ENCODE measurements around the gene EML2.

EML2 gene

DNA sequence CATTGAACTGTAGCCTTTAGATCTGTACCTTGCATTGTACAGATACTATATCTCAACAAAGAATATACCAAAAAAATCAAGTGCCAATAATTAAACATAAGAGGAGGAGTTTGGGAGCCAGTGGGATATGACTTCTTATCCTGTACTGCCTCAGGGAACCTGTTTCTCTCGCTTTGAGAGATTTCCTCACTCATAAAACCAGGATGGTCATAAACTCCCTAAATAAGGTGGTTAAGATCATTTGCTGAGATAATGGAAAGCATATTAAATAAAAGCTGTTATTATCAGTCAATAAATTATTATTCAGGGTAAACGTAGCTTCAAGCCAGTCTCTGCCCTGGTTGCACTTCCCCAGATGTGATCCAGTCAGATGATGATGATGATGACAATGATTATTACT, 71.6 kb downstream of the EML2 start:
- DNase-seq: no peak
- in situ Hi-C loops (cut with MboI; ENCODE audit: low pct_unique_long_range_greater_than_20kb, low sequenced_read_pairs): no loop called here

DNA sequence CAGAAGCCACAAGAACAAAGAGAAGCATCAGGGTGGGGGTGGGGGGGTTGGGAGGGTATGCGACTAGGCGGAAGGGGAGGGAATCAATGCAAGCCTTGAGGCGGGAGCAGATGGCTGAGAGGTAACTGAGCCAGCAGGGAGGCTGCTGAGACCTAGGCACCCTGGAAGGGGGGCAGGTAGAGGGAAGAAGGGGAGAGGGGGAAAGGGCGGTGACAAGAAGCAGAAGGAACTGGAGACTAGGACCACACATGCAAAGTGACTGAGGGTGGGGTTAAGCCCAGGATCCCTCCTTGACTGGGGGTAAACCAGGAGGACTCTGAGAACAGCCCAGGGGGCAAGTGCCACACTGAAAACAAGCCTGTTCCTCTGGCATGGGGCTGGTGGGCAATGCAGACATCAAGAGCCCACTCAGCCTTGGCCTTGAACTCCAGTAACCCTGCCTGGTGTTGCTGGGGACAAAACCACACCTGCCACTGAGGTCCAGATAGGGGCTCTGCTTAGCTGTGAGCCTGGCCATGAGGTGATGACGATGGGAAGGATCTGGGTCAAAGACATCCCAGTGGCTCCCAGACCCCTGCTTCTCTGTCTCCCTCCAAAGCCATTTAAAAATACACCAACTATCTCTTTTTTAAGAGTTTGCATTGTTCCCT, 74.9 kb downstream of the EML2 start:
- in situ Hi-C loops (cut with MboI; ENCODE audit: low pct_unique_long_range_greater_than_20kb, low sequenced_read_pairs): no loop called here
- DNase-seq: no peak

DNA sequence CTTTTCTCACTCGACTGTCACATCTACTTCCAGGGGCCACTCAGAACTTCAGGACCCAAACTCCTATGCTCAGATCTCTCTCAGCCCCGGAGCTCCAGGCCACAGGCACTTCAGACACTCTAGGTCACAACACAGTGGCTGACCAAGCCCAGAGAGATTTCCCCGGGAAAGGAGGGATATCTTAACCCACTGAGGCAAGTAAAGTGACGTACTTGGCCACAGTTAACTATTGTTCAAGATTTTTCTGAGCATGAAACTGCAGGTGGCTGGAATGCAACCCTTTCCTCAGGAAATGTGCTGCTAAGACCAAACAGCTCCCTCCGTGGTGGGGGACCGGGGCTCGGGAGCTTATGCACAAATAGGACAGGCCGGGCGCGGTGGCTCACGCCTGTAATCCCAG, 78.5 kb downstream of the EML2 start:
- no peak for DNase-seq
- in situ Hi-C loops (cut with MboI; ENCODE audit: low pct_unique_long_range_greater_than_20kb, low sequenced_read_pairs): no loop called here

DNA sequence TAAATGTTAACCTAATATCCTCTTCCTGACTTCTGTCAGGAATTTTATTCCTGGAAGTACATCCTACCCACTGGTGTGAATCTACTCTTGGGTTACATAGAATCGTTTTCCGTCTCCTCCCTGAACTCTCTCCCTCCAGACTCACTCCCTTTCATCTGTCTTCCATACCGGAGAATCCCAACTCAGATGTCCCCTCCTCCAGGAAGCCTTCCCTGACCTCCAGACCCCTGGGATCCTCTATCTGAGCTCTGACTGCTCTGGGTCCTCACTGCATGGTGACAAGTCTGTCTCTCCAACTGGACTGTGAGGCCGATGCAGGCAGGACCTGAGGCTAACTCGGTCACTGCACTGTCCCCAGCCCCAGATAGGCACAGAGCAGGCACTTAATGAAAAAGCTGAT, 79.2 kb downstream of the EML2 start:
- DNase-seq: no peak
- in situ Hi-C loops (cut with MboI; ENCODE audit: low pct_unique_long_range_greater_than_20kb, low sequenced_read_pairs): no loop called here
